Kidney (tissue), 14 donors: ENCODE measurements around the gene KCNK5. TPM values are rescaled to one million over a fixed set of nuclear protein-coding genes. Genes with fewer than 3 reads are reported as not detected.

Source experiments
- DNase-seq, 5 donors: peaks; one replicate each; pipeline ENCODE4 v3.0.0-alpha.2; 2013 to 2020
- FAIRE-seq: peaks from 2 replicates; lab custom pipeline; 2012; peaks lifted over from hg19 to GRCh38; lab: Jason Lieb, UNC
- H3K27ac ChIP-seq, 2 donors: one replicate each; pipeline ENCODE4 v1.7.0; 2013; ENCODE audit warnings: low read depth in 2 of 2, low read length in 2 of 2, inconsistent platforms in 1 of 2
- H3K27me3 ChIP-seq: one replicate; pipeline ENCODE4 v1.7.1; 2013; ENCODE audit warnings: low read length, inconsistent platforms; ENCODE audit not compliant: control insufficient read depth, insufficient read depth
- H3K36me3 ChIP-seq, 3 donors: one replicate each; pipeline versions ENCODE4 v1.7.0 to v1.7.1; 2013; ENCODE audit warnings: low read length in 3 of 3, control low read depth in 1 of 3, inconsistent platforms in 1 of 3; ENCODE audit not compliant: insufficient read depth in 3 of 3, control insufficient read depth in 2 of 3
- H3K4me1 ChIP-seq, 3 donors: one replicate each; pipeline versions ENCODE4 v1.7.0 to v1.7.1; 2013; ENCODE audit warnings: low read length in 3 of 3, inconsistent platforms in 1 of 3, low read depth in 1 of 3; ENCODE audit not compliant: control insufficient read depth in 2 of 3, insufficient read depth in 2 of 3
- H3K4me3 ChIP-seq, 3 donors: one replicate each; pipeline versions ENCODE4 v1.7.0 to v1.8.1; 2013; ENCODE audit warnings: low read length in 3 of 3, control low read depth in 1 of 3, inconsistent platforms in 1 of 3
- H3K9ac ChIP-seq, 3 donors: one replicate each; pipeline versions ENCODE4 v1.7.0 to v1.7.1; 2013; ENCODE audit warnings: low read length in 3 of 3, control low read depth in 1 of 3, inconsistent platforms in 1 of 3
- H3K9me3 ChIP-seq, 3 donors: one replicate each; pipeline versions ENCODE4 v1.7.0 to v1.7.1; 2013; ENCODE audit warnings: low read length in 3 of 3, control low read depth in 1 of 3, inconsistent platforms in 1 of 3; ENCODE audit not compliant: control insufficient read depth in 2 of 3, insufficient read depth in 1 of 3
- intact Hi-C: fragments of 100-400 bp; cut with DNase I; formaldehyde crosslinking; loops from one replicate; pipeline ENCODE4 v1.11.1; 2022
- polyA plus RNA-seq: library from polyadenylated mRNA; stranded (reverse); fragments of 350-450 nt; fragmentation: Illumina TruSeq; extraction: RNeasy Lipid Tissue Mini Kit (QIAGEN cat#74804); gene quantifications from one replicate; pipeline ENCODE4 v1.2.3, GENCODE V29; 2014; ENCODE audit warnings: low read depth, low replicate concordance; ENCODE audit not compliant: insufficient read depth
- total RNA-seq: library from RNA; stranded (reverse); fragmentation: NEBNext Ultra II Directional; extraction: Animal tissue kit (Norgen Biotek cat#: 25700); gene quantifications from one replicate; pipeline ENCODE4 v1.2.1, GENCODE V29; 2021
- TF ChIP-seq, protein P1 (sequence below): IDR thresholded peaks from 3 replicates; pipeline ENCODE4 v1.5.1; 2012; ENCODE audit warnings: mild to moderate bottlenecking, moderate library complexity, borderline replicate concordance; ENCODE audit not compliant: insufficient read depth; ENCODE audit errors: extremely low read depth
- donor health status: control.
- donor health status: control.
- donor health status: control.
- donor health status: control.
- donor health status: control.
- donor health status: DM: yes; HTN: yes; CAD: no.
- donor health status: Normal renal cell carcinoma (clear cell type).

KCNK5 gene
- total and polyA plus RNA-seq, 2 donors from 2014 or later: 48.4 to 77.0 TPM

DNA sequence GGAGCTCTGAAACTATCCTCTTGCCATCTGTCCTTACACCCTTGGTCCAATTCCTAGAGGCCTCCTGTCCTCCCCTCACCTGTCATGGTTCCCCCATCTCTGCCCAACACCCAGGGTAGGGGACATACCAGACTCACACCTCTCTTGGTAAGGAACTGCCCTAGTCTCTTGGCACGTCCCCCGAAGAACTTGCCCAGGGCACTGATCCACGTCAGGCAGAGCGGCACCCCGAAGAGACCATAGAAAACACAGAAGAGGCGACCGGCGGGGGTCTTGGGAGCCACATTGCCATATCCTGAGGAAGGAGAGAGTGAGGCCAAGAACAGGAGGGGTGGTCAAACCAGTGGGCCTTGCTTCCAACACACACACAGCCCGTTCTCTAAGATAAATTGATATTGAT lies 34.8 kb downstream of the KCNK5 start:
- Histone ChIP-seq H3K36me3 (peaks cover 2 to 43% (median 21%) of the 10 kb centered on the region in 3 donors), H3K27ac (no peak overlapping the region), H3K27me3 (no peaks in the 10 kb centered on the region), H3K9me3 (no peaks in the 10 kb centered on the region), H3K9ac (no peak overlapping the region), H3K4me1 (peaks cover 0 to 27% (median 15%) of the 10 kb centered on the region in 3 donors), H3K4me3 (no peak overlapping the region)
- intact Hi-C loops: no loop called here
- peak in 1 of 5 donors; percentile 41 for DNase-seq
- FAIRE-seq: no peak
- TF ChIP-seq, protein P1, sequence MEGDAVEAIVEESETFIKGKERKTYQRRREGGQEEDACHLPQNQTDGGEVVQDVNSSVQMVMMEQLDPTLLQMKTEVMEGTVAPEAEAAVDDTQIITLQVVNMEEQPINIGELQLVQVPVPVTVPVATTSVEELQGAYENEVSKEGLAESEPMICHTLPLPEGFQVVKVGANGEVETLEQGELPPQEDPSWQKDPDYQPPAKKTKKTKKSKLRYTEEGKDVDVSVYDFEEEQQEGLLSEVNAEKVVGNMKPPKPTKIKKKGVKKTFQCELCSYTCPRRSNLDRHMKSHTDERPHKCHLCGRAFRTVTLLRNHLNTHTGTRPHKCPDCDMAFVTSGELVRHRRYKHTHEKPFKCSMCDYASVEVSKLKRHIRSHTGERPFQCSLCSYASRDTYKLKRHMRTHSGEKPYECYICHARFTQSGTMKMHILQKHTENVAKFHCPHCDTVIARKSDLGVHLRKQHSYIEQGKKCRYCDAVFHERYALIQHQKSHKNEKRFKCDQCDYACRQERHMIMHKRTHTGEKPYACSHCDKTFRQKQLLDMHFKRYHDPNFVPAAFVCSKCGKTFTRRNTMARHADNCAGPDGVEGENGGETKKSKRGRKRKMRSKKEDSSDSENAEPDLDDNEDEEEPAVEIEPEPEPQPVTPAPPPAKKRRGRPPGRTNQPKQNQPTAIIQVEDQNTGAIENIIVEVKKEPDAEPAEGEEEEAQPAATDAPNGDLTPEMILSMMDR: no peak

DNA sequence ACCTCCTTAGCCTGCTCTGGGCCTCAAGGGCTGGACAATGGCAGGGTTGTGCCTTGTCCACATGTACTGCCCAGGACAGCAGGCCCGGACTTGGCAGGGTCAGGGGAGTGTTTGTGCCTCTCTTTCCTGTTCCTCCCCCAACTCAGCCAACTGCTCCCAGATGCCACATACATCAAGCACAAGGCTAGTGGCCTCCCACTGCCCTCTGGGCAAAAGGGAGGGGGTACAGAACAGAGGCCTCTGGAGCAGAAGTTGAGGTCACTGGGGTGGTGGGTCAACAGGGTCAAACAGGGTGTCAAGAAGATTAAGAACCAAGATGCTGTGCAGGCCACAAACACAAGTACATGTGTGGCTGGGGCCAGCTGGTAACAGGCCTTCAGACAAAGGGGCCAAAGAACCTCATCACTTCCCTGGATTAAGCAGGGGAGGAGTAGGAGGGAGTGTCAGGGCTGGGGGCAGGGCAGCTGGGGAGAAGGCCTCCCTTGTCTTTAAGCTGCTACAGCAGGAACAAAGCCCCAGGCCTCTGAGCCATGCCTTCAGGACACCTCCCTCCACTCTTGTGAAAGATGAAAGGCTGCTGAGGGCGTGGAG lies 36.0 kb downstream of the KCNK5 start:
- peaks cover 0 to 23% (median 15%) of the 10 kb centered on the region in 3 donors for H3K4me1 ChIP-seq

DNA sequence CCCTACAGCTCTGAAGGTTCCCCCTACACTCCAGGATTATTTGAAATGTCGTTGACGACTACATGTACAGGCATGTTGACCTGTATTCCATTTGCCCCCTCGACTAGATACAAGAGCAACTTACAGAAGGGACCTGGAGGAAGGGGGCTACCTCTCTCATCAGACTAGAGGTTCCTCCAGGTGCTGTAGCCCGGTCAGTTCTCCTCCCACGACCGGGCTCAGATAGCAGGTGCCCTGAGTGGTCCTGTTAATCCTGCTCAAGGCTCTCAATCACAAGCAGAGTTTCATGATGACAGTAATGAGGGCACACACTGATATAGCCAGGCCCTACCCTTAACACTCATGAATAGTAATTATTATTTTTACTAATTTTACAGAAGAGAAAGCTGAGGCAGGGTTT lies 36.5 kb downstream of the KCNK5 start:
- intact Hi-C loops: no loop called here
- no peaks in the 10 kb centered on the region for H3K9me3 ChIP-seq
- H3K27ac ChIP-seq: no peak overlapping the region
- TF ChIP-seq, protein P1: no peak
- FAIRE-seq: no peak
- no peak overlapping the region for H3K4me3 ChIP-seq
- H3K4me1 ChIP-seq: peaks cover 0 to 22% (median 15%) of the 10 kb centered on the region in 3 donors
- peak in 1 of 5 donors; percentile 21 for DNase-seq
- peaks cover 2 to 43% (median 21%) of the 10 kb centered on the region in 3 donors for H3K36me3 ChIP-seq
- H3K27me3 ChIP-seq: no peaks in the 10 kb centered on the region
- H3K9ac ChIP-seq: no peak overlapping the region

More for the DNA sequence above, 36.0 kb downstream of the KCNK5 start:
- no peak overlapping the region for H3K4me3 ChIP-seq
- H3K36me3 ChIP-seq: peaks cover 2 to 43% (median 21%) of the 10 kb centered on the region in 3 donors
- H3K27me3 ChIP-seq: no peaks in the 10 kb centered on the region
- H3K9ac ChIP-seq: no peak overlapping the region
- intact Hi-C loops: no loop called here
- no peaks in the 10 kb centered on the region for H3K9me3 ChIP-seq
- H3K27ac ChIP-seq: no peak overlapping the region
- FAIRE-seq (no peak), DNase-seq (peak in 1 of 5 donors; percentile 38)
- TF ChIP-seq, protein P1: no peak
